Measurements from ENCODE around the gene CFAP20.
"Not testable (repeated sequence)": the region's sequence is repeated elsewhere in the genome, so short reads cannot be mapped to it uniquely, and the experiment has no call there.

The CFAP20 gene

GRCh38 chr16:58095575-58095960 lies 33.6 kb downstream of the CFAP20 start:
- DNase-seq: not testable (repeated sequence)

DNA sequence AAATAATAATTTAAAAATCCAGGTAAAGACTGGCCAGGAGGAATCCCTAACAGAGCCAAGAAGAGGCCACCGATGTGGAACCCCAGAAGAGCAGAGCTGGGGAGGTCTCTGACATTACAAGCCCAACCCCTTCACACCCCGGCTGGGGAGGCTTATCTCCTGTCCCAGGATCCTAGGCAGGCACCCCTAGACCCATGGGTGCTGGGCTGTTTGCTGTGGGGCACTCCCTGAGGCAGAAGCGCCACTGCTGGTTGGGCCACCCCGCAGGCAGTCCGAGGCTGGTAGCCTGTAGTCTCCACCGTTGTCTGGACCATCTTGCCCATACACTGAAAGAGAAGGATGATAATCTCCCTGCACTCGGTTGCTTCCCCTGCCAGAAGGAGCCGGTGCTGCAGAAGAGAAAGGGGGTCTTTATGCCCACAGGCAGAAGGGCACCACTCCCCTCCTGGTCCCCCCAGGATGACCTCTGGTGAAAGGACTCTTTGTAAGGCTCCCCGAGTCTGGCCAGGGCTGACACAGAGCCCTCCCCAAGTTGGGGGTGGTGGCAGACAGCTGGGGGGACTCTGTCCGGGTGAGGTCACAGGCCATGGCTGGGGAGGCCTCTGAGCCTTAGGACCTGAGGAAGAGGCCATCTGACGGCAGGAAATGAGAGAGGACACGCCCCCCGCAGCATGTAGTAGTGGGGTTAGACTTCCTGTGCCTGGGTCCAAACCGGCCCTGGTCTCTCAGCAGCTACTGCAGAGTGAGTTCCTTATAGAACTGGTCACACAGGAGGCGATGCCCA lies 34.2 kb downstream of the CFAP20 start:
- no peak for DNase-seq

DNA sequence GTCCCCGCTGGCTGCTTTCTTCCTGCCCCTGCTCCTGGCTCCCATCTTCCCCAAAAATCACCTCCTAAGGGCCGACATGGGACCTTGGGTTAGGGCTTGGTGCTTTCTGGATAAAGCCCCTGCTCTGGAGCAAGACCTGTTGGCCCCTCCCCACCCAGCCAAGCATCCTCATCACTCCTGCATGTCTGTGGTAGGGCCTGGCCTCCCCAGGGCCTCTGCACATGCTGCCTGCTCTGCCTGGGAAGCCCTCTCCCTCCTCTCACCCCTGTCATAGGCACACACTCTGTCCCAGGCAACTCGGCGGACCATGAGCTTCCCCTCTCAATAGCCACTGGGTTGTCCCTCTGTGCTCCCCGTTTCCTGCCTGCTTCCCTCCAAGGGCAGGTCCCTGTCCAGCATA lies 35.2 kb downstream of the CFAP20 start:
- DNase-seq: no peak

GRCh38 chr16:58090396-58090795 lies 38.8 kb downstream of the CFAP20 start:
- DNase-seq: not testable (repeated sequence)

- no peak for DNase-seq
Measured at GRCh38 chr16:58088091-58088490, 41.1 kb downstream of the CFAP20 start.

DNA sequence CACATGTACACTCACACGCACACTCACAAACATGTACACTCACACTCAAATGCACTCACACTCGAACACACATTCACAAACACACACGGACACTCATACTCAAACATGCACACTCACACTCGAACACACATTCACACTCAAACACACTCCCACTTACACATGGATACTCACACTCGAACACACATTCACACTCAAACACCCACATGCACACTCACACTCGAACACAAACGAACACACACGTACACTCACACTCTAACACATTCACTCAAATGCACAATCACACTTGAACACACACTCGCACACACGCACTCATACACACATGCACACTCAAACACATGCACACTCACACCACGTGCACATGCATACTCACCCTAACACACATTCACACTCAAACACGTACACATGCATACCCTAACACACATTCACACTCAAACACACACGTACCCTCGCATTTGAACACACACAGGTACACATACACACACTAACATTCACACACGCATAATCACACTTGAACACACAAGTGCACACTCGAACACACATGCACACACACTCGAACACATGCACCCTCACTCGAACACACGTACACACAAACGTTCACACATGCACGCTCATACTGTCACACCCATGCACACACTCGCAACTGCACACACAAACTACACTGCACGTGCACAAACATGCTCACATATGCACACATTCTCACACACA lies 41.8 kb downstream of the CFAP20 start:
- no peak for DNase-seq

GRCh38 chr16:58086381-58087208 lies 42.6 kb downstream of the CFAP20 start:
- no peak for DNase-seq

DNA sequence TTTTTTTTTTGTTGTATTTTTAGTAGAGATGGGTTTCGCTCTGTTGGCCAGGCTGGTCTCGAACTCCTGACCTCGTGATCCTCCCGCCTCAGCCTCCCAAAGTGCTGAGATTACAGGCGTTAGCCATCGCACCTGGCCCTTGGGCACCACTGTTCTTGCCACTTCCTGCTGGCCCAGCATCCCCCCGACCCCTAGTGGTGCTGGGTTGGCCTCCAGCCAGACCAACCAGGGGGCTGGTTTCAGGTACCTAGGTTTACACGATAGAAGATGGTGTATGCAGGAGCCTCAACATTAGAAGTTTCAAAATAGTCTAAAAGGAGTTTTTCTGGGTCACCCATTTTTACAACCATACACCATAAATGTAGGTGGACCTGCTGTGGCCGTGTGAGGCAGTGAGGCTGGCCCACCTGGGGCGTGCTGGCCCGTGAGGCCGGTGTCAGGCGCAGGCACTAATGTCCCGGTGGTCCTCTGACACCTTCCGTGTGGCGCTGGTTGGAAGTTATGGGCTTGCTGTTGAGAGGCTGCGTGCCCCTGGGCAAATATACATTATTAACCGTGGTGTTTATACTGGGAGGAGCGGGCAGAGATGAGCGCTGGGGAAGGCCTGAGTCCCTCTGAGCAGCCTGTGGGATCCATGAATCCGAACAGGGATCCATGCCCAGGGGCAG lies 43.5 kb downstream of the CFAP20 start:
- no peak for DNase-seq

- no peak for DNase-seq
Measured at GRCh38 chr16:58085171-58085570, 44.0 kb downstream of the CFAP20 start.

DNA sequence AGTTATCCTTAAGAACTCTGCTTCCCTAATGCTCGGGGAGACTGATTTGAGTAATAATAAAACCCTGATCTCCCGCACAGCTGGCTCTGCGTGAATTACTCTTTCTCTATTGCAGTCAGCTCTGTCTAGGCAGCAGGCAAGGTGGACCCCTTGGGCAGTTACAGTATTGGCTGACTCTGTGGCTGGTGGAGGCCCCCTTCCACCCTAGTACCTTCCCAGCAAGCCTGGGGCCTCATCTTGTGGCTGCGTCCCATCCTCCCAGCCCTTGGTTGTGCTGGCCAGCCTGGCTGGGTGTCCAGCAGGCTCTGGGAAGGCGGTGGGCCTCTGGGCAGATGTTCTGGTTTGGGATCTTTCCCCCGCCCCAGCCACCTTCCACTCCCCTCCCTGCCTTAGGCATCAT lies 44.5 kb downstream of the CFAP20 start:
- no peak for DNase-seq

GRCh38 chr16:58082381-58082780 lies 46.8 kb downstream of the CFAP20 start:
- no peak for DNase-seq

DNA sequence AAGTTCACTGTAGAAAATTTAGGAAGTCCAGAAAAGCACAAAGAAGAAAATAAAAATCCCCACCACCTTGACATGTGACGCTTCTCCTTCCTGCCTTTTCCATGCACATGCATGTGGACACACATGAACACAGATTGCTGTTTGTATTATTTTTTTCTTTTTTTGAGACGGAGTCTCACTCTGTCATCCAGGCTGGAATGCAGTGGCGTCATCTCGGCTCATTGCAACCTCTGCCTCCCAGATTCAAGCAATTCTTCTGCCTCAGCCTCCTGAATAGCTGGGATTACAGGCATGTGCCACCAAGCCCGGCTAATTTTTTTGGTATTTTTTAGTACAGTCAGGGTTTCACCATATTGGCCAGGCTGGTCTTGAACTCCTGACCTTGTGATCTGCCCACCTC lies 48.5 kb downstream of the CFAP20 start:
- DNase-seq: not testable (repeated sequence)

GRCh38 chr16:58077796-58078195 lies 51.4 kb downstream of the CFAP20 start:
- no peak for DNase-seq

- no peak for DNase-seq
Measured at GRCh38 chr16:58076514-58076913, 52.7 kb downstream of the CFAP20 start.

DNA sequence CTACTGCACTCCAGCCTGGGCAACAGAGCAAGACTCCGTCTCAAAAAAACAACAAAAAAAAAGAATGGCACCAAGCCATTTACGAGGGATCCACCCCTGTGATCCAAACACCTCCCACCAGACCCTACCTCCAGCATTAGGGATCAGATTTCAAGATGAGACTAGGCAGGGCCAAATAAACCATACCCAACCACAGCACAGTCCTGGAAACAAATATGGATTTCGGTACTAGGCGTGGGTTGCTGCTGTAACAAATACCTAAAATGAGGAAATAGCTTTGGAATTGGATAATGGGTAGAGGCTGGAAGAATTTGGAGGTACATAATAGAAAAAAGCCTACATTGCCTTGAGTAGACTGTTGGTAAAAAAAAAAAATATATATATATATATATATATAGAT lies 54.5 kb downstream of the CFAP20 start:
- no peak for DNase-seq

GRCh38 chr16:58073086-58073485 lies 56.1 kb downstream of the CFAP20 start:
- DNase-seq: not testable (repeated sequence)

DNA sequence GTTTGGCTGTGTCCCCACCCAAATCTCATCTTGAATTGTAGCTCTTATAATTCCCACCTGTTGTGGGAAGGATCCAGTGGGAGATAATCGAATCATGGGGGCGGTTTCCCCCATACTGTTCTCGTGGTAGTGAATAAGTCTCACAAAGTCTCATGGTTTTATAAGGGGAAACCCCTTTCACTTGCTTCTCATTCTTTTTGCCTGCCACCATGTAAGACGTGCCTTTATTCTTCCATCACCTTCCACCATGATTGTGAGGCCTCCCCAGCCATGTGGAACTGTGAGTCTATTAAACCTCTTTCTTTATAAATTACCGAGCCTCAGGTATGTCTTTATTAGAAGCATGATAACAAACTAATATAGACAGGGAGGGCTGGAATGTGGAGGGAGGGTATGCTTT lies 57.0 kb downstream of the CFAP20 start:
- DNase-seq: not testable (repeated sequence)

- DNase-seq: no peak
Measured at GRCh38 chr16:58070585-58070984, 58.6 kb downstream of the CFAP20 start.

Data from activated naive CD4-positive, alpha-beta T cell treated with Interleukin-2 at 50 U/mL for 16 hours (primary cell).